ENCODE measurements around the gene KCNQ2. TPM values are rescaled to one million over a fixed set of nuclear protein-coding genes. Genes with fewer than 3 reads are reported as not detected.
A peak's percentile ranks its signal among the peaks of the same experiment; 100 is the strongest.

KCNQ2 gene
- total and polyA plus RNA-seq, 12 donors, result 0.03 to 3.8 (median 1.4) TPM; not detected in 7

GRCh38 chr20:63441136-63442099, 31.0 kb downstream of the KCNQ2 start:
- H3K36me3 ChIP-seq, result no peaks in the 10 kb centered on the region
- peaks cover 0 to 11% (median 5%) of the 10 kb centered on the region in 7 donors for H3K27me3 ChIP-seq
- no peak overlapping the region for H3K4me3 ChIP-seq
- no peaks in the 10 kb centered on the region for H3K9me3 ChIP-seq
- peaks cover 0 to 13% (median 0%) of the 10 kb centered on the region in 9 donors for H3K4me1 ChIP-seq
- DNase-seq, result no peak
- 56 to 61% methylated on average over 22 of the region's 22 CpGs for WGBS, 2 donors
- intact Hi-C loops (cut with DNase I), result loop anchor here in 4 of 10 donors (2.0 to 10.0 kb wide), 3 partner anchors 76 to 83 kb away; partner anchors contain the start of gene PPDPF (in 2 of the 4)
- TF ChIP-seq, protein P1, sequence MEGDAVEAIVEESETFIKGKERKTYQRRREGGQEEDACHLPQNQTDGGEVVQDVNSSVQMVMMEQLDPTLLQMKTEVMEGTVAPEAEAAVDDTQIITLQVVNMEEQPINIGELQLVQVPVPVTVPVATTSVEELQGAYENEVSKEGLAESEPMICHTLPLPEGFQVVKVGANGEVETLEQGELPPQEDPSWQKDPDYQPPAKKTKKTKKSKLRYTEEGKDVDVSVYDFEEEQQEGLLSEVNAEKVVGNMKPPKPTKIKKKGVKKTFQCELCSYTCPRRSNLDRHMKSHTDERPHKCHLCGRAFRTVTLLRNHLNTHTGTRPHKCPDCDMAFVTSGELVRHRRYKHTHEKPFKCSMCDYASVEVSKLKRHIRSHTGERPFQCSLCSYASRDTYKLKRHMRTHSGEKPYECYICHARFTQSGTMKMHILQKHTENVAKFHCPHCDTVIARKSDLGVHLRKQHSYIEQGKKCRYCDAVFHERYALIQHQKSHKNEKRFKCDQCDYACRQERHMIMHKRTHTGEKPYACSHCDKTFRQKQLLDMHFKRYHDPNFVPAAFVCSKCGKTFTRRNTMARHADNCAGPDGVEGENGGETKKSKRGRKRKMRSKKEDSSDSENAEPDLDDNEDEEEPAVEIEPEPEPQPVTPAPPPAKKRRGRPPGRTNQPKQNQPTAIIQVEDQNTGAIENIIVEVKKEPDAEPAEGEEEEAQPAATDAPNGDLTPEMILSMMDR (IDR thresholded peaks at IDR 0.05), result no peak
- no peak overlapping the region for H3K27ac ChIP-seq
- ATAC-seq, result peak in 1 of 8 donors; percentile 4

DNA sequence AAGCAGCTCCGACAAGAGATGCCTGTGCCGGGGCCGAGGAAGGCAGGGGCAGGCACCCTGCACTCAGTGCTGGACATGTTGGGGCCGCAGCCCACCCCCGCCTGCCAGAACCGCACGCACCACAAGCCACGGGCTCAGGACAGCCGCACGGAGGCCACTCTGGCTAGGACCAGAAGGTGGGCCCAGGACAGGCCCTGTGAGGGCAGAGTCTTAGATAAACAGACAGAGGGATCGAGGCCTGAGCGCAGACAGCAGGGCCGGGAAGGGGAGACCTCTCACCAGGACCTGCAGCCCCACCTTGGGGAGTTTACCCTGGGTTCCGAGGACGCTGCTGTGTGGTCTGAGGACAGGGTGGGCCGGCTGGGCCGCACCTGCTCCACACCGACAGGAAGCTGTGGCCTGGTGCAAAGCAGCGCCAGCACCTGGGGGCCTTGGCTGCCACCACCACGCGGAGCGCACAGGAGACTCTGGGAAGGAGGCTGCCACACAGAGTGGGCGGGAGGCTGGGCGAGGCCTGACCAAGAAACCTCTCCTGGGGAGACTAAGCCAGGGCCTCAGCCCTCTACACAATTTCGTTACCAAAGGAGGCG, 32.0 kb downstream of the KCNQ2 start:
- TF ChIP-seq, protein P1 (IDR thresholded peaks at IDR 0.05), result no peak
- Histone ChIP-seq H3K4me3 (no peak overlapping the region), H3K27ac (no peak overlapping the region), H3K9me3 (no peaks in the 10 kb centered on the region), H3K4me1 (peaks cover 0 to 11% (median 0%) of the 10 kb centered on the region in 9 donors), H3K27me3 (peaks cover 0 to 8% (median 0%) of the 10 kb centered on the region in 7 donors), H3K36me3 (no peaks in the 10 kb centered on the region)
- 86 to 93% methylated on average over 25 to 26 of the region's 26 CpGs for WGBS, 2 donors
- intact Hi-C loops (cut with DNase I), result loop anchor here in 3 of 10 donors (5.0 to 10.0 kb wide), 2 partner anchors 77 to 84 kb away; partner anchors contain the start of gene PPDPF (in 2 of the 3)
- ATAC-seq, result peak in 1 of 8 donors; percentile 5
- DNase-seq, result no peak

DNA sequence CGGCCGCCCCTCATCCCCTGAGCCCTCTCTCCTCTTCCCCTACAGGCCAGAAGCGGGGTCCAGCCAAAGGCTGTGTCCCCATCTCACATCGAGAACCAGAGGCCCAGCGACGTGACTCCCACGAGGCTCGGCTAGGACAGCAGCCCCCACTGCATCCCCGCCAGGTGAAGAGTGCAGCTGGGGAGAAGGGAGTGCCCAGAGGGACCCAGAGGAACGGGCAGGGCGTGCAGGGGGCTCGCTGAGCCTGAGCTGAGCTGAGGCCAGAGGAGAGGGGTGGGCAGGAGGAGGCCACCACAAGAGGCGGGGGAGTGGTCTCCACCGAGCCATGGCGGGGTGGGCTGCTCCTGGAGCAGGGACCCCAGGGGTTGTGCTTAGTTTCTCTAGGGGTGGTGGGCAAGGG, 32.6 kb downstream of the KCNQ2 start:
- H3K9me3 ChIP-seq, result no peaks in the 10 kb centered on the region
- 87 to 91% methylated on average over 13 to 15 of the region's 15 CpGs for WGBS, 2 donors
- no peak overlapping the region for H3K27ac ChIP-seq
- no peak overlapping the region for H3K4me3 ChIP-seq
- DNase-seq (no peak), ATAC-seq (peak in 1 of 8 donors; percentile 6)
- TF ChIP-seq, protein P1 (IDR thresholded peaks at IDR 0.05), result no peak
- peaks cover 0 to 16% (median under 1%) of the 10 kb centered on the region in 9 donors for H3K4me1 ChIP-seq
- intact Hi-C loops (cut with DNase I), result loop anchor here in 3 of 10 donors (5.0 to 10.0 kb wide), 2 partner anchors 77 to 85 kb away; partner anchors contain the start of gene PPDPF (in 2 of the 3)
- no peaks in the 10 kb centered on the region for H3K36me3 ChIP-seq
- peaks cover 0 to 8% (median 0%) of the 10 kb centered on the region in 7 donors for H3K27me3 ChIP-seq

GRCh38 chr20:63438121-63438520, 34.3 kb downstream of the KCNQ2 start:
- Histone ChIP-seq H3K9me3 (no peaks in the 10 kb centered on the region), H3K27ac (no peak overlapping the region), H3K36me3 (no peaks in the 10 kb centered on the region), H3K4me3 (no peak overlapping the region), H3K27me3 (peaks cover 0 to 12% (median 0%) of the 10 kb centered on the region in 7 donors), H3K4me1 (peaks cover 0 to 17% (median 5%) of the 10 kb centered on the region in 9 donors)
- 83 to 91% methylated on average over 12 of the region's 12 CpGs for WGBS, 2 donors
- intact Hi-C loops (cut with DNase I), result no loop called here
- DNase-seq, result no peak
- ATAC-seq, result no peak
- TF ChIP-seq, protein P1 (IDR thresholded peaks at IDR 0.05), result no peak

Measured in heart right ventricle (tissue), 16 donors.